GM12892 (cell line): Measurements from ENCODE around the gene ARFGEF3.

ENCODE experiments used
- POLR2A ChIP-seq: IDR thresholded peaks from 2 replicates; pipeline ENCODE4 v1.6.1; 2011; ENCODE audit warnings: low read depth, low read length, control low read depth
- POLR2AphosphoS5 ChIP-seq: IDR thresholded peaks from 2 replicates; pipeline ENCODE4 v1.6.1; 2011; ENCODE audit warnings: low read depth, low read length, control low read depth
- TAF1 ChIP-seq: IDR thresholded peaks from 2 replicates; pipeline ENCODE4 v1.6.1; 2011; ENCODE audit warnings: low read depth, mild to moderate bottlenecking, control low read depth, low read length, borderline replicate concordance

GRCh38 chr6:138255443-138255842 lies 93.7 kb downstream of the ARFGEF3 start:
- TF ChIP-seq POLR2AphosphoS5 = no peak
- TF ChIP-seq POLR2A = no peak
- TF ChIP-seq TAF1 = no peak
